ENCODE data around the gene ANKRD24.
"Not testable (repeated sequence)": the region's sequence is repeated elsewhere in the genome, so short reads cannot be mapped to it uniquely, and the experiment has no call there.

Gene ANKRD24

GRCh38 chr19:4224470-4224869 lies 42.0 kb downstream of the ANKRD24 start:
- Mint-ChIP-seq H3K27me3 (ENCODE audit: low read depth) (no peaks in the 10 kb centered on the region), H3K36me3 (ENCODE audit: low read depth) (no peaks in the 10 kb centered on the region), H3K9me3 (no peaks in the 10 kb centered on the region), H3K27ac (no peak overlapping the region), H3K4me1 (ENCODE audit: low read depth) (peaks cover 5% of the 10 kb centered on the region), H3K4me3 (no peak overlapping the region)

DNA sequence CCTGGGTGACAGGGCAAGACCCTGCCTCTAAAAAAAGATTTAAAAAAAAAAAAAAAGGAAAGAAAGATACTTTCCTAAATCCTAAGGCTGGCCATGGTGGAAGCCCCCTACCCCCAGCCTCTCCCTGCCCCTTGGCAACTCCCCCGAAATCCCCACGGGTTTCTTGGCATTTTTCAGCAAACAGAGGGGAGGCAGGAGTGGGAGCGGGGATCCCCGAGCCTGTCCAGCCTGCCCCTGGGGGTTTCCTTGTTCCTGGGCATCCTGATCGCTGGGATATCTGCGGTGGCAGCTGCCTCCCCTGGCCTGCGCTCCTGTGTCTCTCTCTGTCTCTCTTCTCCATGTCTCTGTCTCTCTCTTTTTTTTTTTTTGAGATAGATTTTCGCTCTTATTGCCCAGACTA lies 43.4 kb downstream of the ANKRD24 start:
- no peaks in the 10 kb centered on the region for H3K27me3 Mint-ChIP-seq (ENCODE audit: low read depth)
- H3K4me1 Mint-ChIP-seq (ENCODE audit: low read depth): peaks cover 9% of the 10 kb centered on the region
- H3K4me3 Mint-ChIP-seq: no peak overlapping the region
- no peaks in the 10 kb centered on the region for H3K9me3 Mint-ChIP-seq
- H3K36me3 Mint-ChIP-seq (ENCODE audit: low read depth): no peaks in the 10 kb centered on the region
- H3K27ac Mint-ChIP-seq: no peak overlapping the region

DNA sequence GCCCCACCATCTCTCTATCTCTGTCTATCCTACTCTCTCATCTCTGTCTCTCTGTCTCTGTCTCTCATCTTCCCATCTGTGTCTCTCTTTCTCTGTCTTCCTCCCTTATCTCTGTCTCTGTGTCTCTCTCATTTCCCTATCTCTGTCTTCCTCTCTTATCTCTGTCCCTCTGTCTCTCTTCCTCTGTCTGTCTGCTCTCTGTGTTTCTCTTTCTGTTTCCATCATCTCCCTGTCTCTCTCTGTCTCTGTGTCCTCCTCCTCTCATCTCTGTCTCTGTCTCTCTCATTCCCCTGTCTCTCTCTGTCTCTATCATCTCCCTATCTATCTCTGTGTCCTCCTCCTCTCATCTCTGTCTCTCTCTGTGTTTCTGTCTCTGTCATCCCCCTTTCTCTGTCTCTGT lies 45.3 kb downstream of the ANKRD24 start:
- H3K27me3 Mint-ChIP-seq (ENCODE audit: low read depth): no peaks in the 10 kb centered on the region
- H3K27ac Mint-ChIP-seq: no peak overlapping the region
- H3K36me3 Mint-ChIP-seq (ENCODE audit: low read depth): no peaks in the 10 kb centered on the region
- no peak overlapping the region for H3K4me3 Mint-ChIP-seq
- no peaks in the 10 kb centered on the region for H3K9me3 Mint-ChIP-seq
- peaks cover 11% of the 10 kb centered on the region for H3K4me1 Mint-ChIP-seq (ENCODE audit: low read depth)

- Mint-ChIP-seq H3K36me3 (ENCODE audit: low read depth) (no peaks in the 10 kb centered on the region), H3K4me3 (no peak overlapping the region), H3K27ac (no peak overlapping the region), H3K4me1 (ENCODE audit: low read depth) (peaks cover 16% of the 10 kb centered on the region), H3K9me3 (no peaks in the 10 kb centered on the region), H3K27me3 (ENCODE audit: low read depth) (no peaks in the 10 kb centered on the region)
Observed at GRCh38 chr19:4228765-4229178, 46.3 kb downstream of the ANKRD24 start.

- peak within 1 kb of the TSS; percentile 80 for H3K27ac Mint-ChIP-seq
- H3K27me3 Mint-ChIP-seq (ENCODE audit: low read depth): no peaks in the 10 kb centered on the region
- no peaks in the 10 kb centered on the region for H3K36me3 Mint-ChIP-seq (ENCODE audit: low read depth)
- H3K4me3 Mint-ChIP-seq: no peak within 1 kb of the TSS
- H3K4me1 Mint-ChIP-seq (ENCODE audit: low read depth): peaks cover 17% of the 10 kb centered on the region
- no peaks in the 10 kb centered on the region for H3K9me3 Mint-ChIP-seq
Observed at GRCh38 chr19:4229179-4229931, 46.9 kb downstream of the ANKRD24 start, which contains the start of gene EBI3. Gene EBI3 (plus strand): TSS chr19:4229523. CDS start chr19:4229551, 28 bp downstream.

- H3K4me1 Mint-ChIP-seq (ENCODE audit: low read depth): peaks cover 17% of the 10 kb centered on the region
- H3K27ac Mint-ChIP-seq: not testable (repeated sequence)
Observed at GRCh38 chr19:4230237-4230636, 47.7 kb downstream of the ANKRD24 start.

GRCh38 chr19:4231521-4231920 lies 49.0 kb downstream of the ANKRD24 start:
- not testable (repeated sequence) for H3K9me3 Mint-ChIP-seq; H3K36me3 Mint-ChIP-seq (ENCODE audit: low read depth); H3K27ac Mint-ChIP-seq; H3K27me3 Mint-ChIP-seq (ENCODE audit: low read depth); H3K4me3 Mint-ChIP-seq
- H3K4me1 Mint-ChIP-seq (ENCODE audit: low read depth): peaks cover 16% of the 10 kb centered on the region

More at GRCh38 chr19:4230237-4230636, 47.7 kb downstream of the ANKRD24 start:
- H3K27me3 Mint-ChIP-seq (ENCODE audit: low read depth); H3K4me3 Mint-ChIP-seq; H3K36me3 Mint-ChIP-seq (ENCODE audit: low read depth); H3K9me3 Mint-ChIP-seq: not testable (repeated sequence)

DNA sequence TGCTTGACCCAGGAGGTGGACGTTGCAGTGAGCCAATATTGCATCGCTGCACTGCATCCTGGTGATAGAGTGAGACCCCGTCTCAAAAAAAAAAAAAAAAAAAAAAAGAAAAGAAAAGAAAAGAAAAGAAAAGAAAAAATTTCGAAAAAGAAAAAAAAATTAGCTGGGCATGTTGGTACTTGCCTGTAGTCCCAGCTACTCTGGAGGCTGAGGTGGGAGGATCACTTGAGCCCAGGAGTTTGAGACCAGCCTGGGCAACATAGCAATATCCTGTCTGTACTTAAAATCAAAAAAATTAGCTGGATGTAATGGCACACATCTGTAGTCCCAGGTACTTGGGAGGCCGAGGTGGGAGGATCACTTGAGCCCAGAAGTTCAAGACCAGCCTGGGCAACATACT lies 49.6 kb downstream of the ANKRD24 start:
- H3K27me3 Mint-ChIP-seq (ENCODE audit: low read depth); H3K36me3 Mint-ChIP-seq (ENCODE audit: low read depth); H3K4me3 Mint-ChIP-seq; H3K9me3 Mint-ChIP-seq: not testable (repeated sequence)
- Mint-ChIP-seq H3K27ac (peak overlapping the region; percentile 23), H3K4me1 (ENCODE audit: low read depth) (peaks cover 15% of the 10 kb centered on the region)

DNA sequence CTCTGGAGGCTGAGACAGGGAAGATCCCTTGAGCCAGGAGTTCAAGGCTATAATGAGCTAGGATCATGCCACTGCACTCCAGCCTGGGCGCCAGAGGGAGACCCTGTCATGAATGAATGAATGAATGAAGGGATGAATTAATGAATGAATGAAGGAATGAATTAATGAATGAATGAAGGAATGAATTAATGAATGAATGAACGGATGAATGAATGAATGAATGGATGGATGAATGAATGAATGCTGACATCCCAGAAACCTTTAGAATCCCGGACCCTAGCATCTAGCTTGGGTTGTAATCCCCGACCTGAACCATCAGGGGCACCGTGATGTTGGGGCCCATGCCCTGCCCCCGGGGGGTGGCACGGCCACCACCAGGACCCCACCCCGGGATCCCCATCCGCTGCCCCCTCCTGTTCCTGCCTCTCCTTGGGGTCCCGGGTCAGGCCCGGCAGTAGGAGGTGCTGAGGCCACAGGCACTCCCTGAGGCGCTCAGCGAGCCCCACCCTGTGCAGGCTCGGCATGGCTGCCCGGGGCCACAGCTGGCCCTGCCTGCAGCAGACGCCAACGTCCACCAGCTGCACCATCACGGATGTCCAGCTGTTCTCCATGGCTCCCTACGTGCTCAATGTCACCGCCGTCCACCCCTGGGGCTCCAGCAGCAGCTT lies 50.3 kb downstream of the ANKRD24 start:
- Mint-ChIP-seq H3K9me3 (no peaks in the 10 kb centered on the region), H3K27ac (peak overlapping the region; percentile 23), H3K27me3 (ENCODE audit: low read depth) (no peaks in the 10 kb centered on the region), H3K36me3 (ENCODE audit: low read depth) (peaks cover 1% of the 10 kb centered on the region), H3K4me1 (ENCODE audit: low read depth) (peaks cover 15% of the 10 kb centered on the region), H3K4me3 (no peak overlapping the region)

DNA sequence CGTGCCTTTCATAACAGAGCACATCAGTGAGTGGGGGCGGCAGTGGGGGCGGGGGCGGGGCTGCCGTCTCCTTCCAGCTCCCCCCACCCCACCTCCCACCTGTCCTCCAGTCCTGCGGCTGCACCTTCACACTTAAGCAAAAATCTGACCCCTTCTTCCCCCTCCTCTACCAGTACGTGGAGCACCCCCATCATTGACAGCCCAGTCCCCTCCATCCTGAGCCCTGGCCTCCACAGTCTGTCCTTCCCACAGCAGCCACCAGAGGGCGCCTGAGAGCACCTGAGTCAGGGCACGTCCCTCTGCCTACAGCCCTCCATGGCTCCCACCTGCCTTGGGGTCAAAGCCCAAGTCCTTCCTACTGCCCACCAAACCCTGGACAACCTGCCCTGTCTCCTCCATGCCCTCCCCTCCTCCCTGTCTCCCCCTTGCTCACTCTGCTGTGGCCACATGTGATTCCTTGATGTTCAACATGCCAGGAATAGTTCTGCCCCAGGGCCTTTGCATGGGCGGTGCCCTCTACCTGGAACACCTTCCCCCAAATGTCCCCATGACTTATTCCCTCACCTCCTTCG lies 50.9 kb downstream of the ANKRD24 start:
- H3K4me3 Mint-ChIP-seq: no peak overlapping the region
- H3K27me3 Mint-ChIP-seq (ENCODE audit: low read depth): no peaks in the 10 kb centered on the region
- peak overlapping the region; percentile 38 for H3K27ac Mint-ChIP-seq

GRCh38 chr19:4234142-4234861 lies 51.8 kb downstream of the ANKRD24 start:
- Mint-ChIP-seq H3K27me3 (ENCODE audit: low read depth) (no peaks in the 10 kb centered on the region), H3K27ac (no peak overlapping the region), H3K4me3 (no peak overlapping the region), H3K36me3 (ENCODE audit: low read depth) (peaks cover 1% of the 10 kb centered on the region), H3K9me3 (no peaks in the 10 kb centered on the region), H3K4me1 (ENCODE audit: low read depth) (peaks cover 14% of the 10 kb centered on the region)

More for the DNA sequence above, 50.9 kb downstream of the ANKRD24 start:
- Mint-ChIP-seq H3K36me3 (ENCODE audit: low read depth) (peaks cover 1% of the 10 kb centered on the region), H3K4me1 (ENCODE audit: low read depth) (peaks cover 15% of the 10 kb centered on the region), H3K9me3 (no peaks in the 10 kb centered on the region)

DNA sequence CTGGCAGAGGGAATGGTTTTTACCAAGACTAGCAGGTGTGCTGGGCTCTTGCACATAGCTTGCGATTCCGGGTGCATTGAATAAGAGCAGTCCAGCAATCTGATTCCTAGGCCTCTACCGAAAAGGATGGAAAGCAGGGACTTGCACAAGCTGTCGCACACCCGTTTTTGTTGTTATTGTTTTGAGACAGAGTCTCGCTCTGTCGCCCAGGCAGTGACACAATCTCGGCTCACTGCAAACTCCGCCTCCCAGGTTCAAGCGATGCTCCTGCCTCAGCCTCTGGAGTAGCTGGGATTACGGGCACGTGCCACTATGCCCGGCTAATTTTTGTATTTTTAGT lies 52.3 kb downstream of the ANKRD24 start:
- H3K9me3 Mint-ChIP-seq: no peaks in the 10 kb centered on the region
- no peak overlapping the region for H3K4me3 Mint-ChIP-seq
- H3K4me1 Mint-ChIP-seq (ENCODE audit: low read depth): peaks cover 8% of the 10 kb centered on the region
- H3K27me3 Mint-ChIP-seq (ENCODE audit: low read depth): no peaks in the 10 kb centered on the region
- no peak overlapping the region for H3K27ac Mint-ChIP-seq
- H3K36me3 Mint-ChIP-seq (ENCODE audit: low read depth): peaks cover 1% of the 10 kb centered on the region

GRCh38 chr19:4237510-4237909 lies 55.0 kb downstream of the ANKRD24 start:
- not testable (repeated sequence) for H3K27ac Mint-ChIP-seq; H3K36me3 Mint-ChIP-seq (ENCODE audit: low read depth); H3K9me3 Mint-ChIP-seq; H3K4me1 Mint-ChIP-seq (ENCODE audit: low read depth); H3K4me3 Mint-ChIP-seq; H3K27me3 Mint-ChIP-seq (ENCODE audit: low read depth)

DNA sequence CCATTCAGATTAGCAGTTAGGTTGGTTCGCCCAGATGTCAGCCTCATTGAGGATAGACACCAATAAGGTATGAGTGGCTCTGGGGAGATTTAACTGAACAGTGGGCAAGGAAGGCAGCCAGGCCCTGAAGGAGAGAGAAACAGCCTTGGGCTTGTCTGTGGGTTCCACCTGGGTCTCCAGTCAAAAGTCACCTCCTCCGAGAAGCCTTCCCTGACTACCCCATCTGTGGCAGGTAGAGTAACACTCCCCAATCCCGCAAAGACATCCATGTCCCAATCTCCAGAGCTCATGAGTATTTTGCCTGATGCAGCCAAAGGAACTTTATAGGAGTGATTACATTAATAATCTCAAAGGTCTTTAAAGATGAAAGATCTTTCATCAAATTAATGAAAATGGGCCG lies 56.3 kb downstream of the ANKRD24 start:
- no peaks in the 10 kb centered on the region for H3K27me3 Mint-ChIP-seq (ENCODE audit: low read depth)
- H3K36me3 Mint-ChIP-seq (ENCODE audit: low read depth): peaks cover 4% of the 10 kb centered on the region
- H3K27ac Mint-ChIP-seq: no peak overlapping the region
- peaks cover 3% of the 10 kb centered on the region for H3K4me1 Mint-ChIP-seq (ENCODE audit: low read depth)
- no peak overlapping the region for H3K4me3 Mint-ChIP-seq
- H3K9me3 Mint-ChIP-seq: peaks cover 5% of the 10 kb centered on the region

All from T-helper 1 cell treated with Interleukin-12 subunit alpha and Interleukin-12 subunit beta and Interleukin-4 antibody, amounts not matched to agents 30 μg/mL and 1 μg/mL, for 36 hours (primary cell).